ENCODE data around the gene EVL. TPM values are rescaled to one million over a fixed set of nuclear protein-coding genes. Genes with fewer than 3 reads are reported as not detected.

EVL gene
- total RNA-seq, 1 donor from 2014 or later: 285 TPM

DNA sequence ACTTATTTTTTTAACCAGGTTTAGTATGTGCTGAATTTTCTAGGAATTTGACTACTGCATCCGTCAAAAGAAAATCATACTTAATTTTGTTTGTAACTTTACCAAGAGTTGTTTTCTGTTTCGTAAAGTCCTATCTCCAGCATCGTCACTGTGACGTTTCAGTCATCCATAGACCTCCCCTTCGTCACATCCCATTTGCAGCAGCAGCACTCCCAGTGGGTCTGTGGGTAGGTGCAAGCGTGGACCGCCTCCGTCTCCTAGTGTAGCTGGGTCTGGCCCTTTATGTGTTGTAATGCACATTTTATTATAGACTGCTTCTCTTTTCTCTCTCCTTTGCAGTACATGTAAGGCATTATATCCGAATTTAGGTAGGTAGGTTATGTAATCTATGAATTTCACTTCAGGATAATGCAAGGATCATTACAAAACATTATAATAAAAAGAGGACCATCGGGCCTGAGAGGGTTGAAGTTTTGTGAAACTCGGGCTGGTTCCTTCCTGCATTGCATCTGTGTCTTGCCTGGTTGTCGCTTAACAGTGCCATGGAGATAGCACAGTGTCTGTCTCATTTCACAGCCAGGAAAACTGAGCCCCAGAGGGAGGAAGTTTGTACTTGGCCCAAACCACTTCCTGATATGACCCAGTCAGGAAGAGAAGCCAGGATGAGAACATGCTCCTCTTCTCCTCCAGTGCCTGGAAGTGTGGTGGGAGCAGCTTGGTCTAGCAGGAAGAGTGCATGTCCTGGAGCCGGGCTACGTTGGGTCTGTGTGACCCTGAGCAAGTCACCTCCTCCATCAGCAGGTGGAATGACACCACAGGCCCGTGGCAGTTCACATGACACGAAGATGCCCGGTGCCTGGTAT, 41.3 kb downstream of the EVL start:
- Mint-ChIP-seq H3K36me3 (ENCODE audit: low read depth) (peaks cover 66% of the 10 kb centered on the region), H3K27me3 (no peaks in the 10 kb centered on the region), H3K4me1 (peaks cover 72% of the 10 kb centered on the region), H3K27ac (peak overlapping the region; percentile 86), H3K4me3 (peak overlapping the region; percentile 70), H3K9me3 (no peaks in the 10 kb centered on the region)
- intact Hi-C loops (cut with micrococcal nuclease): loop anchor here (10.0 kb wide), 1 partner anchor 268 kb away; the partner anchor contains the start of gene WDR25
- DNase-seq: peak; percentile 83

DNA sequence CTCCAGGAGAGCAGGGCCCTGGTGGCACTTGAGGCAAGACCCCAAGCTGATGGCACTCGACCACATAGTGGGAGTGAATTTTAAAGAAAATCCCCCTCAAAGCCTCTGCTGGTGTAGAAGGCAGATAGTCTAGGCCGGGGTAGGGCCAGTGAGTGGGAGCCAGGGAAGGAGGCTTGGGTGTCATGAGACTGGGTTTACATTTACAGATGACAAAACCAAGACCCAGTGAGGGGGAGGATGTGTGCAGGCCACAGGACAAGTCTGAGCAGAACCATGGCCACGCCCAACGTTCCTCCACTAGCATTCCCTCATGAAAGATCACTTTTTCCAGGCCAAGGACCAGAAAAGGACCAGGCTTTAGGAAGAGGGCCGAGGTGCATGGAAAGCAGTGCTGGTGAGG, 42.0 kb downstream of the EVL start:
- Mint-ChIP-seq H3K27ac (peak overlapping the region; percentile 86), H3K4me3 (peak overlapping the region; percentile 70), H3K27me3 (no peaks in the 10 kb centered on the region), H3K36me3 (ENCODE audit: low read depth) (peaks cover 62% of the 10 kb centered on the region), H3K4me1 (peaks cover 65% of the 10 kb centered on the region), H3K9me3 (no peaks in the 10 kb centered on the region)
- DNase-seq: no peak
- intact Hi-C loops (cut with micrococcal nuclease): loop anchor here (10.0 kb wide), 1 partner anchor 268 kb away; the partner anchor contains the start of gene WDR25

DNA sequence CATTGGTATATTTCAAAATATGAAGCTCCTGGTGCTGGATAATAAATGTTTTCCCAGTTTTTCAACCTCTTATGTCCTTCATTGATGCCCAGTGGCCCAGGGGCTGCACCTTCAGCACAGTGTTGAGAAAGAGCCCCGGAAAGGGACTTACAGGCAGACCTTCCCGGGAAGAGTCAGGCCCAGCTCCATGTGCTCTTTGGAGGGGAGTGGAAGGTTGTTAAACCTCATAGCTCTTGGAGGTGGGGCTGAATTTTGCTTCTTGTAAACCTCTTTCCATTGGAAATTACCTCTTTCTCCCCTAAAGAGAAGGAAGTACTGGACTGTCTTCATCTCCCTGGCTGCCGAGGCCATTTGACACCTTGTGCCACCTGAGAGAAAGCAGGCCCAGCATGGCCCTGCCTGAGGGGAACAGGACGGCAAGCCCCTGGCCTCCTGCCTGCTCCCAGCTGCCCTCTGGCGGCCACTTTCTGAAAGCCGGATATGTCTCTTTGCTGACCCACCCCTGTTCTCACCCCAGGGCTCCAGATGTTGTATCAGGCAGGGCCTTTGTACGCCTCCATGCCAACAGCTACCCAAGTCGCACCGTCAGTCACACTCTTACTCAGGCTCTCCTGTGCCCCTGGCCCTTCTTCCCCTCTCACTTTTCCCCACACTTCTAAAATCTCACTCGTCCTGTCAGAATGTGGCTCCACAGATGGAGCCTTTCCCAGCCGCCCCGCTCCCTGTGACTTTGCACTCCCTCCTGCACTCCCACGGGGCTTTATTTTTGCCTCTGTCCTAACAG, 43.0 kb downstream of the EVL start:
- Mint-ChIP-seq H3K4me3 (peak overlapping the region; percentile 40), H3K27me3 (no peaks in the 10 kb centered on the region), H3K4me1 (peaks cover 66% of the 10 kb centered on the region), H3K36me3 (ENCODE audit: low read depth) (peaks cover 63% of the 10 kb centered on the region), H3K9me3 (no peaks in the 10 kb centered on the region), H3K27ac (peak overlapping the region; percentile 86)
- intact Hi-C loops (cut with micrococcal nuclease): loop anchor here (1.0 to 10.0 kb wide), 5 partner anchors 36 to 267 kb away; partner anchors contain the start of gene WDR25
- DNase-seq: peak; percentile 95

DNA sequence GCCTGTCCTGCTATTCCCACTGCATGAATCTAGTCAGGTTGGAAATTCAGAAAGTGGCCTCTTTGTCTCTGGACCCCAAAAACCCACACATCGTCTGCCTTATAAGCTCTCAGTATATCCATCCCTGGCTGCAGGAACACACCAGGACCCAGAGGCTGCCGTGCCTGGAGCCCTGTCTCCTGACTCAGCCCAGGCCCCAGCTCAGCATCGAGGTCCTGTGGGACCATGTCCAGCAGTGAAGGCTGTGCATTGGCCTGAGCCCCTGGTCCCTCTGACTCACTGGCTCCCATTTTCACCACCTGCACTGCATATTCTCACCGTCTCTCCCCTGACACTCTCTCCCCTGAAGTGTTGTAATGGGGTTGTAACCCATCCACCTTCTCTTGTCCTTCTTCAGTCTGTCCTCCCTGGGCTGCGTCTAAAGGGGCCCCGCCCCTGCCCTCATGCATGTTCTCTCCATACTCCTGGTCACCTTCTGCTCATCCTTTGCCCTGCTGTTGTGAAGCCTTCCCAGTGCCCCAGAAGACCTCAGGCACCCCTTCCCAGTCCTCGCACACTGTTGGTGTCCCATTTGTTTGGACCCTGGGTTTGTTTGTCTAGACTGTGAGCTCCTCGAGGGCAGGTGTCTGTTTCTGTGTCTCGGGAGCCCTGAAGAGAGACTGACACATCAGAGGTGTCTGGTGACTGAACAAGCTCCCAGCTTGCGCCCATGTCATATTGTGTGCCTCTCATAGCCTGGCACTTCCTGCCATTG, 43.8 kb downstream of the EVL start:
- peaks cover 61% of the 10 kb centered on the region for H3K4me1 Mint-ChIP-seq
- H3K27me3 Mint-ChIP-seq: no peaks in the 10 kb centered on the region
- no peak overlapping the region for H3K4me3 Mint-ChIP-seq
- no peak for DNase-seq
- no peaks in the 10 kb centered on the region for H3K9me3 Mint-ChIP-seq
- peak overlapping the region; percentile 86 for H3K27ac Mint-ChIP-seq
- peaks cover 63% of the 10 kb centered on the region for H3K36me3 Mint-ChIP-seq (ENCODE audit: low read depth)
- intact Hi-C loops (cut with micrococcal nuclease): loop anchor here (1.0 to 10.0 kb wide), 5 partner anchors 37 to 266 kb away; partner anchors contain the start of gene WDR25

DNA sequence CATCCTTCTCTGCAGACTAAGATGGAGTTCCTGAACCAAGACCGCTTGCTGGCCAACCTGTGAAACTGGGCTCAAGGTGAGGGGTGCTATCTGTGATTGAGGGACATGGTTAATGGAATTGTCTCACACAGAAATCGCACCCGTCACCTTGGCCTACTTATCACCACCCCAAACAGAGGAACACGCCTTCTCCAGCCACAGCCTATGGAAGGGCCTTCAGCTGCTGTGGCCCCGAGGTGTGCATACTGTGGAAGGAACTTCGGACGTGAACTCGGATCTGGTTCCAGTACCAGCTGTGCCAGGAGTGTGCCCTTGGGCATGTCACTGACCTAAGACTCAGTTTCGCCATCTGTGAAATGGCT, 44.4 kb downstream of the EVL start:
- H3K36me3 Mint-ChIP-seq (ENCODE audit: low read depth): peaks cover 61% of the 10 kb centered on the region

DNA sequence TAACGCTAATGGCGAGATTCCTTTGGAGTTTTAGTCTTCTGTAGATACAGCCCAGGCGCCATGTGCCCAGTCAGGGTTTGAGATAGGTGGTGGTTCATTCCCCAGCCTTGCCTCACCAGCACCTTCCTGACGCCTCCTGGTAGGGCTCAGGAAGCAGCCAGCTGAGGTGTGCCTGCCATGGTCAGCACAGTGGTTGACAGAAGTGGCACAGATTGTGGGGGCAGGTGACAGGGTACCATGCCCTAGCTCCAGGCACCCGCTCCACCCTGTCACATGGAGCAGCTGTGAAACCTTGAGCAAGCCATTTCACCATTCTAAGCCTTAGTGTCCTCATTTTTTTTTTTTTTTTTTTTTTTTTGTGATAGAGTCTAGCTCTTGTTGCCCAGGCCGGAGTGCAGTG, 45.6 kb downstream of the EVL start:
- no peak for DNase-seq
- Mint-ChIP-seq H3K4me1 (peaks cover 48% of the 10 kb centered on the region), H3K4me3 (no peak overlapping the region), H3K27me3 (no peaks in the 10 kb centered on the region), H3K9me3 (no peaks in the 10 kb centered on the region), H3K27ac (no peak overlapping the region), H3K36me3 (ENCODE audit: low read depth) (peaks cover 65% of the 10 kb centered on the region)
- intact Hi-C loops (cut with micrococcal nuclease): no loop called here

More for the DNA sequence above, 44.4 kb downstream of the EVL start:
- H3K27me3 Mint-ChIP-seq: no peaks in the 10 kb centered on the region
- peak overlapping the region; percentile 86 for H3K27ac Mint-ChIP-seq
- peaks cover 56% of the 10 kb centered on the region for H3K4me1 Mint-ChIP-seq
- no peak for DNase-seq
- no peaks in the 10 kb centered on the region for H3K9me3 Mint-ChIP-seq
- intact Hi-C loops (cut with micrococcal nuclease): loop anchor here (2.0 to 10.0 kb wide), 2 partner anchors 83 to 265 kb away; partner anchors contain the start of gene WDR25
- no peak overlapping the region for H3K4me3 Mint-ChIP-seq

DNA sequence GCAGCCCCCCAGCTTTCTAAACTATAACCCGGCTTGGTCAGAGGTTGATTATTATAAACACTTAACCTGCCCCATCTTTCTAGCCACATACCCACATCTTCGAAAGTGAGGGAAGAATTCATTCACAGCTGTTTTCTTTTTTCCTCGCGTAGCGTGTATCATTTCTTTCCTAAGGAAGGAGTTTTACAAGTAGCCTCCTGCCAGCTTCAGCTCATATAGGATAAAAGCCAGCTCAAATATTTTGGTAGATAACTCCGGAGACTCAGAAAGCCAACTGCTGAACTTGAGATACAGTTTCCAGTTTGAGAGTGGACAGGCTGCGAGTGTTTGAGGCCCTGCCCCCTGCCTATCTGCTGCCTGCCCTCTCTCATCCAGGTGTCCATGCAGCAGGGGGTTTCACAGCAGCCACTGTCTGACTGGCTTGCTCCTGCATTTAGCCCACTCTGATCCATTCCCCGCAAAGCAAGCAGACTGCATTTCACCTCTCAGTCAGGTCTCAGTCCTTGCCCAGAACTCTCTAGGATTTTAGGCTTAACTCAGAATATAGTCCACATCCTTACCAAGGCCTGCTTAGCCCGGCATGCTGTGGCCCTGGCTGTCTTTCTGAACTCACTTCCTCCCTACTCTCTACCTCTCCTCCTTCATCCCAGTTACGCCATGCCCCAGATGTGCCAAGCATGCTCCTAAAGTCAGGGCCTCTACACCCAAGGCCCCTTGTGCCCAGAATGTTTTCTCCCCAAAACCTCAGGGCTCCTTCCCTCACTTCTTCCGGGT, 46.9 kb downstream of the EVL start:
- H3K27me3 Mint-ChIP-seq: no peaks in the 10 kb centered on the region
- H3K9me3 Mint-ChIP-seq: no peaks in the 10 kb centered on the region
- peaks cover 63% of the 10 kb centered on the region for H3K36me3 Mint-ChIP-seq (ENCODE audit: low read depth)
- no peak for DNase-seq
- peak overlapping the region; percentile 56 for H3K27ac Mint-ChIP-seq
- intact Hi-C loops (cut with micrococcal nuclease): no loop called here
- no peak overlapping the region for H3K4me3 Mint-ChIP-seq
- peaks cover 39% of the 10 kb centered on the region for H3K4me1 Mint-ChIP-seq

DNA sequence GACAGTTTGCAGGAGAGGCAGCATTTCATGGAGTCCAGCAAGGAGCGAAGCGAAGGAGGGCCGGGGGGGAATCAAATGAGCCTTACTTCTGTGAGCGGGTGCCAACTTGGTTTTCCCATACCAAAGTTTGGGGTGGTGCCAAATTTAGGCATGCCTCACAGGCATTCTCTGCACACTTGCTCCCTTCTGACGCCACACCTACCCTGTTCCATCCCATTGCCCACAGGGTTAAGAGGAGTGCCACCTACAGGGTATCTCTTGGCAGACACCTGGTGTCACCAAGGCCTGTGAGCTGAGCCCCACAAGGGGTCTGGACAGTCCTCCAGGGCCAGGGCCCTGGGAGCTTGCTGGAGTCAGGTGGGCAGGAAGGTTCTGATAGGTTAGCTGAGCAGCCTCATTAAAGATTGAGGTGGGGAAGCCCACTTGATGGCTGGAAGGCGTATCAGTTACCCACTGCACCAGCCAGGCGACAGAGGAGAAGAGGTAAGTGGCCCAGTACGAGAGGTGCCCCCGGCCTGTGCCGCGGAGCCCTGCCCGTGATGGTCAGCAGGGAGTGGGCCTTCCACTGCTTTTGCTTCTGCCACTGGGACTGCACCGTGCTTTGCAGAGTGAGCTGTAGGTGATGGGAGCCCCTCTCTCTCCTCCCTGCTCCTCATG, 49.0 kb downstream of the EVL start:
- Mint-ChIP-seq H3K27ac (no peak overlapping the region), H3K4me1 (peaks cover 32% of the 10 kb centered on the region), H3K36me3 (ENCODE audit: low read depth) (peaks cover 65% of the 10 kb centered on the region), H3K9me3 (no peaks in the 10 kb centered on the region), H3K4me3 (no peak overlapping the region), H3K27me3 (no peaks in the 10 kb centered on the region)
- intact Hi-C loops (cut with micrococcal nuclease): no loop called here
- DNase-seq: no peak

DNA sequence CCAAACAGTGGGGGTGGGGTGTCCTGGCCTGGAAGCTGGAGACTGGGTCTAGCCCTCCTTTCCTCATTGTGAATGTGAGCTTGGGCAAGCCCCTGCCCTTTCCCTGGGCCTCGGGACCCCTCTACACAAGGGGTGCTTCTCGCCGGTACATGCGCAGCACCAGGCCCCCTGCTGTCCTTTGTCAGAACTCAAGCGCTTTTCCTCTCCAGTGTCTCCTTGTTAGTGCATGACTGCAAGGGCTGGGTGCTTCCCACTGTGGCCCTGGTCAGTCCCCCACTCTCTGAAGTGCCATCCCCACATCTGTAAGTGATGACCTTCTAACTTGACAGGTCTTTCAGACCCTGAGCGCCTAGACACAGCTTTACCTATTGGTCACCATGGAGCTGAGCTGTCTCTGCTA, 50.0 kb downstream of the EVL start:
- peaks cover 67% of the 10 kb centered on the region for H3K36me3 Mint-ChIP-seq (ENCODE audit: low read depth)
- no peaks in the 10 kb centered on the region for H3K9me3 Mint-ChIP-seq
- H3K4me1 Mint-ChIP-seq: peaks cover 33% of the 10 kb centered on the region
- no peaks in the 10 kb centered on the region for H3K27me3 Mint-ChIP-seq
- no peak for DNase-seq
- intact Hi-C loops (cut with micrococcal nuclease): no loop called here
- H3K27ac Mint-ChIP-seq: peak overlapping the region; percentile 25
- H3K4me3 Mint-ChIP-seq: no peak overlapping the region

DNA sequence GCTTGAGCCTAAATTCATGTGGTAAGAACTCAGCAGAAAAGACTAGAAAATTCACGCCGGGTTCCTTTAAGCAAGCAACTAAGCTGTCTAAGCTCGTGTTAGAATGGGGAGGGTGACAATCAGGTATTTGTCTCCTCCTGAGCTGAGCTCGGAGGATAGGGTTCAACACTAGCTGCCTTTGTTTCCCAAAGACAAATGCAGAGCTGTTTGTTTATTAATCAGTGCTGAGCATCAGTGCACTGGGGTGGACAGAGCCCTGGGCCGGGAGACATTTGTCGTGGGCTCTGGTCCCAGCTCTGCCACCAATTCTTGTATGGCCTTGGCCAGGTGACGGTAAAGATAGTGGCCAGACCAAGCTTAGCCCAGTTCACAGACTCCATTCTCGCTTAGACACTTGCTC, 50.5 kb downstream of the EVL start:
- no peak overlapping the region for H3K4me3 Mint-ChIP-seq
- no peaks in the 10 kb centered on the region for H3K9me3 Mint-ChIP-seq
- no peaks in the 10 kb centered on the region for H3K27me3 Mint-ChIP-seq
- no peak for DNase-seq
- H3K36me3 Mint-ChIP-seq (ENCODE audit: low read depth): peaks cover 67% of the 10 kb centered on the region
- H3K27ac Mint-ChIP-seq: peak overlapping the region; percentile 25
- intact Hi-C loops (cut with micrococcal nuclease): no loop called here
- H3K4me1 Mint-ChIP-seq: peaks cover 35% of the 10 kb centered on the region

DNA sequence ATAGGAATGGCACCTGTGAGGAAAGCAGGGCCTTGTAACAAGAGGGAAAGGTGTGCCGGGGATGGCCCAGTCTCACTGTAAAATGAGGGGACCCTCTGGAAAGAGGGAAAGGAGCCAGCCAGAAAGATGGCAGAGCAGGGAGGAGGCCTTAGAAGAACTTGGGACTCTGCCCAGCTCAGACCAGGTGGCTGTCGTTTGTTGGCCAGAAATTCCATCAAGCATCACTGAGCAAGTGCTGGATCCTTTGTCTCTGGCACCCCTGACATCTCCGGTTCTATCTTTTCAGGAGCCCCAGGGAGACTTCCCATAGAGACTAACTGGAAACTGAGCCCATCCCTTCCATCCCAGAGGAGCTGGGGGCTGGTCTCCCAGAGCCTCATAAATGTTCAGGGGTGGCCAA, 50.9 kb downstream of the EVL start:
- H3K4me3 Mint-ChIP-seq: no peak overlapping the region
- H3K9me3 Mint-ChIP-seq: no peaks in the 10 kb centered on the region
- H3K27ac Mint-ChIP-seq: peak overlapping the region; percentile 20
- no peaks in the 10 kb centered on the region for H3K27me3 Mint-ChIP-seq
- peaks cover 35% of the 10 kb centered on the region for H3K4me1 Mint-ChIP-seq
- no peak for DNase-seq
- intact Hi-C loops (cut with micrococcal nuclease): no loop called here
- peaks cover 68% of the 10 kb centered on the region for H3K36me3 Mint-ChIP-seq (ENCODE audit: low read depth)

DNA sequence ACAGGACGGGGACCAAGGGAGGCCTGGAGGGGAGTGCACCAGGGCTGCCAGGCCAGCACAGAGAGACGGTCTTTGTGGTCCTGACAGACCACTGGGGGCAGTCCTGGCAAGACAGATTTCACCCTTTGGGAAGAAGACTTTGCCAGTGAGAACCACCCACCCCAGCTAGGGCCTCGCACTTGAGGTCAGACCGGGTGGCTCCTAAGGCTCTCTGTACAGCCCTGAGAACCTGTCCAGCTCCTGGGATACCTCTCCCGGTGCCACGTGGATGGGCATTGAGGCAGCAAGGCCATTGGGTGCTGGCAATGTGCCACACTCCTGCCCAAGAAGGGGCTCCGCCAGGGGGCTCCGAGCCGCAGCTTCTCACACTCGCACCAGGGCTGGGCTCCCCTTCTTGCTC, 51.8 kb downstream of the EVL start:
- no peaks in the 10 kb centered on the region for H3K9me3 Mint-ChIP-seq
- H3K27me3 Mint-ChIP-seq: no peaks in the 10 kb centered on the region
- peaks cover 35% of the 10 kb centered on the region for H3K4me1 Mint-ChIP-seq
- peak overlapping the region; percentile 67 for H3K27ac Mint-ChIP-seq
- intact Hi-C loops (cut with micrococcal nuclease): no loop called here
- no peak overlapping the region for H3K4me3 Mint-ChIP-seq
- H3K36me3 Mint-ChIP-seq (ENCODE audit: low read depth): peaks cover 73% of the 10 kb centered on the region
- no peak for DNase-seq

Measured in activated CD4-positive, alpha-beta T cell treated with anti-CD3 and anti-CD28 coated beads, Interleukin-2, amount 10 ng/mL, durations not matched to agents 24 days and 14 days (primary cell).